ENCODE results near the gene MAGEA1. TPM values are rescaled to one million over a fixed set of nuclear protein-coding genes. Genes with fewer than 3 reads are reported as not detected.
"Not testable (repeated sequence)": the region's sequence is repeated elsewhere in the genome, so short reads cannot be mapped to it uniquely, and the experiment has no call there.

Gene MAGEA1
- total RNA-seq (2014; rRNA removed; shearing (Covaris generic)): 14.1 and 15.2 TPM in 2 replicates
- polyA plus RNA-seq (2015; cell fraction: cytosol; rRNA removed): 6.1 TPM in 2 replicates
- 8.1 and 9.9 TPM in 2 replicates for polyA plus RNA-seq (2015; cell fraction: nucleus; rRNA removed)

GRCh38 chrX:153179131-153179530 is at the start of gene MAGEA1:
Gene MAGEA1 (plus strand): TSS chrX:153179284. CDS start chrX:153182390, 3,106 bp downstream.
- no peak for DNase-seq (ENCODE audit: low read depth)

- not testable (repeated sequence) for DNase-seq (ENCODE audit: low read depth)
Observed at GRCh38 chrX:153132924-153133323, 46.2 kb upstream of the MAGEA1 start.

- DNase-seq (ENCODE audit: low read depth): not testable (repeated sequence)
Observed at GRCh38 chrX:153139074-153139473, 40.0 kb upstream of the MAGEA1 start.

- DNase-seq (ENCODE audit: low read depth): not testable (repeated sequence)
Observed at GRCh38 chrX:153146288-153146687, 32.8 kb upstream of the MAGEA1 start.

GRCh38 chrX:153153516-153153915 is 25.6 kb upstream of the MAGEA1 start:
- DNase-seq (ENCODE audit: low read depth): no peak

- no peak for DNase-seq (ENCODE audit: low read depth)
Observed at GRCh38 chrX:153157450-153157849, 21.6 kb upstream of the MAGEA1 start.

GRCh38 chrX:153158319-153158718 is 20.8 kb upstream of the MAGEA1 start:
- no peak for DNase-seq (ENCODE audit: low read depth)

- no peak for DNase-seq (ENCODE audit: low read depth)
Observed at GRCh38 chrX:153161952-153162351, 17.1 kb upstream of the MAGEA1 start.

GRCh38 chrX:153164733-153165132 is 14.4 kb upstream of the MAGEA1 start:
- no peak for DNase-seq (ENCODE audit: low read depth)

GRCh38 chrX:153168423-153168822 is 10.7 kb upstream of the MAGEA1 start:
- not testable (repeated sequence) for DNase-seq (ENCODE audit: low read depth)

GRCh38 chrX:153181822-153182221 is 2.7 kb downstream of the MAGEA1 start:
- no peak for DNase-seq (ENCODE audit: low read depth)

GRCh38 chrX:153184787-153185186 is 5.7 kb downstream of the MAGEA1 start:
- DNase-seq (ENCODE audit: low read depth): no peak

GRCh38 chrX:153190381-153190780 is 11.3 kb downstream of the MAGEA1 start:
- DNase-seq (ENCODE audit: low read depth): no peak

GRCh38 chrX:153200462-153200861 is 21.4 kb downstream of the MAGEA1 start:
- no peak for DNase-seq (ENCODE audit: low read depth)

- DNase-seq (ENCODE audit: low read depth): no peak
Observed at GRCh38 chrX:153206425-153207046, 27.5 kb downstream of the MAGEA1 start.

GRCh38 chrX:153209347-153209746 is 30.3 kb downstream of the MAGEA1 start:
- DNase-seq (ENCODE audit: low read depth): no peak

GRCh38 chrX:153214934-153215333 is 35.9 kb downstream of the MAGEA1 start:
- no peak for DNase-seq (ENCODE audit: low read depth)

GRCh38 chrX:153216926-153217325 is 37.8 kb downstream of the MAGEA1 start:
- DNase-seq (ENCODE audit: low read depth): no peak

- DNase-seq (ENCODE audit: low read depth): no peak
Observed at GRCh38 chrX:153225438-153226098, 46.5 kb downstream of the MAGEA1 start.

- DNase-seq (ENCODE audit: low read depth): peak; percentile 57
Observed at GRCh38 chrX:153226344-153227185, 47.5 kb downstream of the MAGEA1 start.

All from HT1080 (cell line).